ENCODE data around the gene USH1C. TPM values are rescaled to one million over a fixed set of nuclear protein-coding genes. Genes with fewer than 3 reads are reported as not detected.

The USH1C gene
- total and polyA plus RNA-seq, 2 of the 13 experiments (the other 11 are each of a cell fraction or from before 2014, with no cell fraction given): not detected

- Histone ChIP-seq H3K36me3 (replicated peaks in 1 of 2; ENCODE audit: control insufficient read depth in 1 of 2, insufficient read depth in 2 of 2, low read length in 2 of 2) (no peaks in the 10 kb centered on the region), H3K9ac (ENCODE audit: insufficient read depth, low read depth, low read length) (no peak overlapping the region), H3K4me1 (ENCODE audit: insufficient read depth, low read length) (no peaks in the 10 kb centered on the region), H4K20me1 (ENCODE audit: insufficient read depth, low read length) (no peaks in the 10 kb centered on the region), H3K27ac (ENCODE audit: extremely low read length, insufficient read depth, low read length) (no peak overlapping the region), H3K9me3 (ENCODE audit: low read length) (no peaks in the 10 kb centered on the region), H2AFZ (ENCODE audit: low read length) (no peak overlapping the region), H3K79me2 (ENCODE audit: insufficient read depth, low read length) (no peaks in the 10 kb centered on the region), H3K4me2 (ENCODE audit: low read depth, low read length) (no peak overlapping the region), H3K4me3 (replicated peaks in 1 of 3; ENCODE audit: insufficient read depth in 1 of 3, low read depth in 2 of 3, low read length in 3 of 3) (no peak overlapping the region), H3K27me3 (ENCODE audit: control insufficient read depth in 1 of 2, insufficient read depth in 2 of 2, low read length in 2 of 2) (no peaks in the 10 kb centered on the region; a peak in 2 of 5 replicates)
- POLR2A ChIA-PET: no interaction called here
- DNase-seq (ENCODE audit: low spot score) (no peak), FAIRE-seq (no peak), ATAC-seq (no peak)
- no peak for TF ChIP-seq HNRNPH1 (optimal IDR thresholded peaks at IDR 0.05; ENCODE audit: low read depth, low read length)
- no peak for TF ChIP-seq HNF4A (CRISPR knock-in tag; IDR thresholded peaks at IDR 0.05)
- TF ChIP-seq ZNF878 (CRISPR knock-in tag; IDR thresholded peaks at IDR 0.05): no peak
- no peak for TF ChIP-seq ZNF367 (CRISPR knock-in tag; IDR thresholded peaks at IDR 0.05; ENCODE audit: borderline replicate concordance)
- TF ChIP-seq, protein P1, sequence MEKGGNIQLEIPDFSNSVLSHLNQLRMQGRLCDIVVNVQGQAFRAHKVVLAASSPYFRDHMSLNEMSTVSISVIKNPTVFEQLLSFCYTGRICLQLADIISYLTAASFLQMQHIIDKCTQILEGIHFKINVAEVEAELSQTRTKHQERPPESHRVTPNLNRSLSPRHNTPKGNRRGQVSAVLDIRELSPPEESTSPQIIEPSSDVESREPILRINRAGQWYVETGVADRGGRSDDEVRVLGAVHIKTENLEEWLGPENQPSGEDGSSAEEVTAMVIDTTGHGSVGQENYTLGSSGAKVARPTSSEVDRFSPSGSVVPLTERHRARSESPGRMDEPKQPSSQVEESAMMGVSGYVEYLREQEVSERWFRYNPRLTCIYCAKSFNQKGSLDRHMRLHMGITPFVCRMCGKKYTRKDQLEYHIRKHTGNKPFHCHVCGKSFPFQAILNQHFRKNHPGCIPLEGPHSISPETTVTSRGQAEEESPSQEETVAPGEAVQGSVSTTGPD (CRISPR knock-in tag; IDR thresholded peaks at IDR 0.05): no peak
- TF ChIP-seq, protein P2, sequence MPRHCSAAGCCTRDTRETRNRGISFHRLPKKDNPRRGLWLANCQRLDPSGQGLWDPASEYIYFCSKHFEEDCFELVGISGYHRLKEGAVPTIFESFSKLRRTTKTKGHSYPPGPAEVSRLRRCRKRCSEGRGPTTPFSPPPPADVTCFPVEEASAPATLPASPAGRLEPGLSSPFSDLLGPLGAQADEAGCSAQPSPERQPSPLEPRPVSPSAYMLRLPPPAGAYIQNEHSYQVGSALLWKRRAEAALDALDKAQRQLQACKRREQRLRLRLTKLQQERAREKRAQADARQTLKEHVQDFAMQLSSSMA (CRISPR knock-in tag; IDR thresholded peaks at IDR 0.05): no peak
- no peak for TF ChIP-seq ZNF678 (CRISPR knock-in tag; IDR thresholded peaks at IDR 0.05)
- no peak for TF ChIP-seq JUN (CRISPR knock-in tag; IDR thresholded peaks at IDR 0.05)
- no peak for TF ChIP-seq SMAD3 (CRISPR knock-in tag; IDR thresholded peaks at IDR 0.05)
- intact Hi-C loops (cut with micrococcal nuclease; ENCODE audit: unreplicated experiment) (loop anchor here (10.0 kb wide), 1 partner anchor 274 kb away; no protein-coding TSS in a partner anchor), in situ Hi-C loops (cut with HindIII; ENCODE audit: extremely low pct_ligation_motif_present, low pct_unique_long_range_greater_than_20kb) (loop anchor here (5.0 to 25.0 kb wide), 2 partner anchors 126 to 271 kb away; no protein-coding TSS in a partner anchor)
- BruUV-seq (replicated peaks): no TSS peak
- 8% methylated on average over 3 of the region's 3 CpGs for WGBS (ENCODE audit: low lambda C conversion rate)
- CTCF ChIA-PET (ENCODE audit: low intra/inter-chr PET ratio, low total read pairs): no interaction called here
Measured at GRCh38 chr11:17508791-17509190, 35.4 kb downstream of the USH1C start.
